NB4 (cell line): ENCODE measurements around the gene UNC5A.

ENCODE experiments used
- DNase-seq: peaks from one replicate; pipeline ENCODE4 v3.0.0; 2010; ENCODE audit warnings: low read depth
- H3K4me3 ChIP-seq: one replicate; pipeline ENCODE4 v1.5.1; 2011; ENCODE audit warnings: mild to moderate bottlenecking, low read depth, low read length, moderate library complexity
- MYC ChIP-seq: IDR thresholded peaks from 2 replicates; pipeline ENCODE4 v1.6.1; 2011; ENCODE audit warnings: low read depth, low read length
- POLR2A ChIP-seq: IDR thresholded peaks from 2 replicates; pipeline ENCODE4 v1.6.1; 2011; ENCODE audit warnings: mild to moderate bottlenecking; ENCODE audit not compliant: insufficient read length; ENCODE audit errors: extremely low read depth
- TF ChIP-seq, protein P1 (sequence below): IDR thresholded peaks from 2 replicates; pipeline ENCODE4 v1.6.1; 2011; ENCODE audit warnings: low read depth, low read length
- TF ChIP-seq, protein P2 (sequence below): IDR thresholded peaks from one replicate; pipeline ENCODE4 v1.5.1; 2012; ENCODE audit warnings: low read depth, low read length

UNC5A gene

DNA sequence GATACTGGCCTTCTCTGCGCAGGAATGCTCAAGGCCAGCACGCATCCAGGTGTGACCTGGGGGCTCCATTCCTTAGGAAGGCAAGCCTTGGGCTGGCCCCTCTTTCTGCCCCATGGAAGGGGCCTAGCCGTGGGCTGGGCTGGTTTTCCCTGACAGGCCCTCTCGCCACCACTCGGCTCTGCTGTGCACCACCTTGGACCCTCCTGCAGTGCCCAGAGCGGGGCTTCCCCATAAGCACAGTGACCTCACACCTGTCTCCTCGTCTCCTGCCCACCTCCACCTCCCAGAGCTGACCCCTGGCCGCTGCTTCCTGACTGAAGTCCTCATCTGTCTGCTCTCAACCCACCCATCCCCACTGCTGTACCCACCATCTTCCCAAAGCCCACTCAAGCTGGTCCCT lies 21.1 kb downstream of the UNC5A start:
- H3K4me3 ChIP-seq, result no peak overlapping the region
- no peak for DNase-seq
- TF ChIP-seq, protein P1, sequence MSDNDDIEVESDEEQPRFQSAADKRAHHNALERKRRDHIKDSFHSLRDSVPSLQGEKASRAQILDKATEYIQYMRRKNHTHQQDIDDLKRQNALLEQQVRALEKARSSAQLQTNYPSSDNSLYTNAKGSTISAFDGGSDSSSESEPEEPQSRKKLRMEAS, result no peak
- TF ChIP-seq MYC, result no peak
- TF ChIP-seq, protein P2, sequence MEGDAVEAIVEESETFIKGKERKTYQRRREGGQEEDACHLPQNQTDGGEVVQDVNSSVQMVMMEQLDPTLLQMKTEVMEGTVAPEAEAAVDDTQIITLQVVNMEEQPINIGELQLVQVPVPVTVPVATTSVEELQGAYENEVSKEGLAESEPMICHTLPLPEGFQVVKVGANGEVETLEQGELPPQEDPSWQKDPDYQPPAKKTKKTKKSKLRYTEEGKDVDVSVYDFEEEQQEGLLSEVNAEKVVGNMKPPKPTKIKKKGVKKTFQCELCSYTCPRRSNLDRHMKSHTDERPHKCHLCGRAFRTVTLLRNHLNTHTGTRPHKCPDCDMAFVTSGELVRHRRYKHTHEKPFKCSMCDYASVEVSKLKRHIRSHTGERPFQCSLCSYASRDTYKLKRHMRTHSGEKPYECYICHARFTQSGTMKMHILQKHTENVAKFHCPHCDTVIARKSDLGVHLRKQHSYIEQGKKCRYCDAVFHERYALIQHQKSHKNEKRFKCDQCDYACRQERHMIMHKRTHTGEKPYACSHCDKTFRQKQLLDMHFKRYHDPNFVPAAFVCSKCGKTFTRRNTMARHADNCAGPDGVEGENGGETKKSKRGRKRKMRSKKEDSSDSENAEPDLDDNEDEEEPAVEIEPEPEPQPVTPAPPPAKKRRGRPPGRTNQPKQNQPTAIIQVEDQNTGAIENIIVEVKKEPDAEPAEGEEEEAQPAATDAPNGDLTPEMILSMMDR, result no peak
- no peak for TF ChIP-seq POLR2A

DNA sequence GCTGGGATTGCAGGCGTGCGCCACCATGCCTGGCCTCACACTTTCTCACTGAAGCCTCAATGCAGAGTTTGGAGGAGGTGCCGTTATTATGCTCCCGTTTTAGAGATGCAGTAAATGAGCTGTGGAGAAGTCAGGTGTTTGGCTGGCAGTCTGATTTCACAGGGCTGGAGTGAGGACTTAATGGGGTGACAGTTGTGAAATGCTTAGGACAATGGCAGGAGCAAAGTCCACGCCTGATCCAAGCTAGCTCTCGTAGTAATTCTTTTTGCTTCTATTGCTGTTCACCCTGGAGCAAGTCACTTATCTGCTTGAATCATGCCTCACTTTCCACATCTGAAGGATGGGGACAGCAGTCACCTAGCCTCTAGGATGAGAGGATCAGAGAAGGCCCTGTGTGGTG lies 21.8 kb downstream of the UNC5A start:
- no peak for DNase-seq
- TF ChIP-seq, protein P1, result no peak
- no peak overlapping the region for H3K4me3 ChIP-seq

DNA sequence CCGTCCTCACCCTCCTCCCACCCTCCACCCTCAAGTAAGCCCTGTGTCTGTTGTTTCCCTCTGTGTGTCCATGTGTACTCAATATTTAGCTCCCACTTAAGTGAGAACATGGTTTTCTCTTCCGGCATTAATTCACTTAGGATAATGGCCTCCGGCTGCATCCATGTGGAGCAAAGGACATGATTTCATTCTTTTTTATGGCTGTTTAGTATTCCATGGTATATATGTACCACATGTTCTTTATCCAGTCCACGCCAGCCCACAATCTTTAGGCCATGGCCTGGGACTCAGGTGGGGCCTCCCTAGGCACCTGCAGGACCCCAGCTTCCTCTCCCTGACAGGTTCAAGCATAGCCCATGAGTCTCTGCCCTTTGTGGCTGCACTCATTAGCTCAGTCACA lies 22.9 kb downstream of the UNC5A start:
- TF ChIP-seq POLR2A (no peak), MYC (no peak)
- TF ChIP-seq, protein P2, result no peak
- TF ChIP-seq, protein P1, result no peak
- no peak overlapping the region for H3K4me3 ChIP-seq
- no peak for DNase-seq

DNA sequence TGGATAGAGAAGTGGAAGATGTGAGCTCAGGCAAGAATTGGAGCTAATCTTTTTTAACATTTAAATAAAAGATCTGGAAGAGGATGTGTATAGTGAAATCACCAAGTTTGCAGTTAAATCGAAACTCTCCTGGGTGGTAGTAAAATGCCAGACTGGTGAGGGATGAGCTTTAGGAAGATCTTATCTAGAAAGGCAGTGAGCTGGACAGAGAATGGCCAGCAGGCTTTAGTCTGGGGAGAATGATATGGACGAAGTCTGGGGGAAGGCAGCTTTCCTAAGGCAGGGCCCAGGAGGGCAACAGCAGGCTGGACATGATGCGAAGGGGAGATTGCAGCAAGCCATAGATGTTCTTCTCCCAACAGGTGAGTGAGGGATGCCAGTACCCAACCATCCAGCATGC lies 25.6 kb downstream of the UNC5A start:
- no peak overlapping the region for H3K4me3 ChIP-seq
- TF ChIP-seq POLR2A (no peak), MYC (no peak)
- TF ChIP-seq, protein P1, result no peak
- TF ChIP-seq, protein P2, result no peak
- DNase-seq, result no peak

DNA sequence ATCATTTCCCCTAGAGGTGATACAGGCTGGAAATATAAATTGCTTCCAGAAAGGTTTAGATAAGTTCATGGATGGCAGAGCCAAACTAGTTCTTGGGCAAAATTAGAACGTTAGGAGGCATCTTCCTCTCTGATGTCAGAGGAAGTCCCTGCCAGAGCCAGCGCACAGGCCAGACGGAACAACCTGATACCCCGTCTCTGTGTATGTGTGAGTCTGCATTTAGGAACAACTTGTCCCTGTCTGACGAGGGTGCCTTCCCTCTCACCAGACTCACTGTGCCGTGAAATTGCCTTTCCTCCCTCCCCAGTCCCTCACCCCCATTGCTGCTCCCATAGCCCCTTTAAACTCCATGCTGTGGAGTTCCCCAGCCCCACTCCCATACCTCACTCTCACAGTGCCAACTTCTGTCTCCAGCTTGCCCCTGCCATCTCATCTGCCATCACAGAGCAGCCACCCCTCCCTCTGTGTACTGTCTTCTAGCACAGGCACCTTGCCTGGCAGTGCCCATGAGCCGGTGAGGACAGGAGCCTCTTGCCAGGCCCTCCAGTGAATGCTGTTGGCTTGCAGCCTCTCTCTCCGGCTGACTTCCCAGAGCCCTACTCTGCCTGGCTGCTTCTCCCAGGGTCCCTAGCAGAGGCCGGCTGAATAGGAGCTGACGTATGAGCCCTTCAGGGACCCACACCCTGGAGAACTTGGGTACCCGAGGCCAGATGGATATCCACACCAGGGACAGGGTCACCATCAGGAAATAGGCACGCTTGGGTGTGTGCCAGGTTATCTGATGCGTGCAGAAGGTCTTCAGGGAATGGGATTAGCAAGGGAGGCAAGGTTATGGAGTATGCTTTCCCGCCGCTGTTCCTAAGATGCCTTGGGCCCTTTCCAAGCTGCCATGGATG lies 26.7 kb downstream of the UNC5A start:
- no peak for DNase-seq
- TF ChIP-seq, protein P1, result no peak
- TF ChIP-seq, protein P2, result no peak
- TF ChIP-seq POLR2A (no peak), MYC (no peak)
- H3K4me3 ChIP-seq, result no peak overlapping the region

DNA sequence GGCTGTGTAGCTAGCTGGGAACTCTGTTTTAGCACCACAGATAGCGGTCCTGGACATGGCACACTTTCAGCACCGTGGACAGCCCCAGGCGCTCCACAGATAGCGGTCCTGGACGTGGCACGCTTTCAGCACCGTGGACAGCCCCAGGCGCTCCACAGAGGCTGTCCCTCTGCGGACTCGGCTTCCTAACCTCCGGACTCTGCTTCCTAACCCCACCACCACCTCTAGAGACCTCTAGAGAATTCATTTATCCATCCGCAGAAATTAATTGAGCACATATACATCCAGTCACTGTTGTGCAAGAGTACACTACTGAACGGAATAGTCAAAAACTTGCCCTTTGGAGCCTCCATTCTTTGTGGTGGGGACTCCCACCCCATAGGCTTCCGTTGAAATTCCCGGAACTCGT lies 27.4 kb downstream of the UNC5A start:
- DNase-seq, result peak; percentile 86
- TF ChIP-seq, protein P1, result peak; percentile 96
- TF ChIP-seq MYC (peak; percentile 74), POLR2A (no peak)
- H3K4me3 ChIP-seq, result no peak overlapping the region
